Activated naive CD4-positive, alpha-beta T cell treated with anti-CD3 and anti-CD28 coated beads for 36 hours (primary cell): ENCODE measurements around the gene RBM34. TPM values are rescaled to one million over a fixed set of nuclear protein-coding genes. Genes with fewer than 3 reads are reported as not detected.
"Not testable (repeated sequence)": the region's sequence is repeated elsewhere in the genome, so short reads cannot be mapped to it uniquely, and the experiment has no call there.

Experiments used
- CTCF ChIA-PET: fragments of 350-600 bp; sonication (Branson Sonifier 250); formaldehyde crosslinking; loops from one replicate; lab custom pipeline; 2021; ENCODE audit warnings: antibody characterized with exemption; lab: Charles Lee
- DNase-seq: peaks from one replicate; pipeline ENCODE4 v3.0.0-alpha.2; 2020
- H3K27ac Mint-ChIP-seq: one replicate; pipeline ENCODE4 v1.8.0; 2021; ENCODE audit warnings: mild to moderate bottlenecking, mixed read lengths
- H3K27me3 Mint-ChIP-seq: one replicate; pipeline ENCODE4 v1.8.0; 2021; ENCODE audit warnings: low read depth, mixed read lengths
- H3K36me3 Mint-ChIP-seq: one replicate; pipeline ENCODE4 v1.8.0; 2021; ENCODE audit warnings: low read depth, mixed read lengths
- H3K4me1 Mint-ChIP-seq: one replicate; pipeline ENCODE4 v1.8.0; 2021; ENCODE audit warnings: low read depth, mixed read lengths
- H3K4me3 Mint-ChIP-seq: one replicate; pipeline ENCODE4 v1.8.0; 2021; ENCODE audit warnings: mild to moderate bottlenecking, moderate library complexity, mixed read lengths
- H3K9me3 Mint-ChIP-seq: one replicate; pipeline ENCODE4 v1.8.0; 2021; ENCODE audit warnings: mixed read lengths
- intact Hi-C: fragments of 100-400 bp; cut with micrococcal nuclease; formaldehyde crosslinking; loops from one replicate; pipeline ENCODE4 v1.15.1; 2023
- total RNA-seq, 2 experiments: library from RNA; stranded (reverse); gene quantifications; one replicate each; pipeline ENCODE4 v1.2.3, GENCODE V29; 2021

Gene RBM34, protein sequence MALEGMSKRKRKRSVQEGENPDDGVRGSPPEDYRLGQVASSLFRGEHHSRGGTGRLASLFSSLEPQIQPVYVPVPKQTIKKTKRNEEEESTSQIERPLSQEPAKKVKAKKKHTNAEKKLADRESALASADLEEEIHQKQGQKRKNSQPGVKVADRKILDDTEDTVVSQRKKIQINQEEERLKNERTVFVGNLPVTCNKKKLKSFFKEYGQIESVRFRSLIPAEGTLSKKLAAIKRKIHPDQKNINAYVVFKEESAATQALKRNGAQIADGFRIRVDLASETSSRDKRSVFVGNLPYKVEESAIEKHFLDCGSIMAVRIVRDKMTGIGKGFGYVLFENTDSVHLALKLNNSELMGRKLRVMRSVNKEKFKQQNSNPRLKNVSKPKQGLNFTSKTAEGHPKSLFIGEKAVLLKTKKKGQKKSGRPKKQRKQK
- 100 to 1,000 TPM; 104 TPM for total RNA-seq

DNA sequence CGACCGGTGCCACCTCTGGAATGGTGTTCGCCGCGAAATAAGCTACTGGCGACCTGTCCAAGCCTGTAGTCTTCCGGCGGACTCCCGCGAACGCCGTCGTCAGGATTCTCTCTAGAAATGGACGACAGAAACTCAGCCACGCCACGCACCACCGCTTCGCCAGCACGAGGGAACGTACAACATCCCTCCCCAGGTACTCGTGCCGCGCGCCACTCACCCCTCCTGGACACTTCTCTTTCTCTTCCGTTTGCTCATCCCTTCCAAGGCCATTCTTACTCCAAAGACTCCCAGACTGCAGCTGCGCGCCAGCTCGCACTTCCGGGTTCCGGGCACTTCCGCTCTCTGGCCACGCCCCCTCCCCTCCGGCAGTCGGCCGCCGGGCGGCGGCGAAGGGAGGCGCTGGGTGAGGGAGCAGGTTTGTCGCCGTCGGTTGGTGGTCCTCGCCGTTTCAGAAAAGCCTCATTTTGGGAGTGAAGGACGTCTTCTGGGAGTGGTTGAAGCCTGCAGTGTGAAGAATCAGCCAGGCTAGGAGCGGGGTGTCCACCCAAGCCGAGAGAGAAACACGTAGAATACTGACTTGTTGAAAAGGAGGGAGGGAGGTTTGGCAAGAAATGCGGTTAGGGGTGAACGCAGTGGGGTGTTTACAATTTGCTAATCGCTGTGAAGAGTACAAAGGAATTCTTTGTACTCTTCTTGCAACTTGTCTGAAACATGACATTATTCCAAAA is at the start of gene RBM34:
TSS of gene RBM34 (minus strand) at position 294 of the 728 bp plus-strand sequence. CDS start at position 270, 24 bp downstream.
- H3K4me3 Mint-ChIP-seq = peak within 1 kb of the TSS; percentile 100
- H3K36me3 Mint-ChIP-seq = peaks cover 19% of the 10 kb centered on the region
- peak within 1 kb of the TSS; percentile 99 for H3K27ac Mint-ChIP-seq
- peaks cover 26% of the 10 kb centered on the region for H3K4me1 Mint-ChIP-seq
- no peaks in the 10 kb centered on the region for H3K27me3 Mint-ChIP-seq
- intact Hi-C loops = loop anchor here (1.0 to 10.0 kb wide), 9 partner anchors 33 to 1634 kb away; partner anchors contain the start of genes ARID4B, B3GALNT2, GGPS1 and LGALS8
- H3K9me3 Mint-ChIP-seq = peaks cover 3% of the 10 kb centered on the region
- DNase-seq = peak; percentile 94
- CTCF ChIA-PET = interaction anchor here (0.7 to 1.3 kb wide), 5 partner anchors 8 to 344 kb away, joined by 3 to 5 read pairs (median 4); no protein-coding TSS in a partner anchor

DNA sequence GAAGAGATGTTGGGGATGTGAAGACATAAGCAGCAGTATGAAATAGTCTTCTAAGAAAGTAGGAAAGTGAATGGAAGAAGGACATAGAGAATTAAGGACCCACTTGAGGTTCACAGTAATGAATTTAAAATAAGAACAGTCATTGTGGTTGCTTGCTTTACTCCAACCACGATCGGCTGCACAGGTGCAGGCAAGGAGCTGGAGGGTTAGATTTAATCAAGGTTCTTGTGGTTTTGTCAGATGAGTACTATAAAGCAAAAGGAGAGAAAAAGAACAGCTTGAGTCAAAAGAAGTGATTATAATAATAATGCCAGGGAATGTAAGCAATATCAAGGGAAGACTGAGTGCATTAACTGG is 46.1 kb upstream of the RBM34 start:
- H3K36me3 Mint-ChIP-seq = peaks cover 8% of the 10 kb centered on the region
- peaks cover 28% of the 10 kb centered on the region for H3K4me1 Mint-ChIP-seq
- CTCF ChIA-PET = interaction anchor here (1.3 kb wide), 1 partner anchor 210 kb away, joined by 5 read pairs; no protein-coding TSS in a partner anchor
- H3K4me3 Mint-ChIP-seq = peak overlapping the region; percentile 19
- peak; percentile 62 for DNase-seq
- peak overlapping the region; percentile 83 for H3K27ac Mint-ChIP-seq
- no peaks in the 10 kb centered on the region for H3K27me3 Mint-ChIP-seq
- intact Hi-C loops = loop anchor here (1.0 to 5.0 kb wide), 4 partner anchors 46 to 122 kb away; partner anchors contain the start of genes ARID4B, GGPS1 and RBM34
- no peaks in the 10 kb centered on the region for H3K9me3 Mint-ChIP-seq

DNA sequence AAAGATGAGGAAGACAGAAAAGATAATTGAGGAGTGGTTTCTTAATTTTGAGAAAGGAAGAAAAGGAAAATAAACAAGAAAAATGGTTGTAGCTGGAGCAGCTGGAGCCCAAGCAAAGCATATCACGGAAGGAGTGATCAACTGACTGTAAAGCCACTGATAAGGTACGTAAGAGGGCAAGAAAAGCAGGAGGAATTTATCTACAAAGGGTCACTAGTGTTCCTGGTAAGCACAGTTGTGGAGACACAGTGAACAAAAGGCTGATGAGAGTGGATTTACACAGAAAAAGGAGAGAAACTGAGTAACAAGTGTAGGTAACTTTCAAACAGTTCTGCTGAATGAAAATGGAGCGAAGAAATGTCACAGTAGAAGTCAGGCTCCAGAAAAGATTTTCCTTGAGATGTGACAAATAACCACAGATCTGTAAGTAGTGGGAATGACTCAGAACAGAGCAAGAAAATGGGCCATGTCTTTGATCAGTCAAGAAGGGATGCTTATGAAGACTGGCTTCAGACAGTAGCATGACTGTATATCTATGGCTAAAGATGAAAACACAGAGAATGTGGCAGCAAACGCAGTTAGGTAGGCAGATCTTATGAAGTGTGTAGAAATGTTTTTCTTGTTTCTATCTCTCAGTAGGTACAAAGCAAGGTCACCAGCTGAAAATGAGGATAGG is 45.6 kb upstream of the RBM34 start:
- Mint-ChIP-seq H3K36me3 (peaks cover 5% of the 10 kb centered on the region), H3K27me3 (no peaks in the 10 kb centered on the region), H3K4me3 (peak overlapping the region; percentile 19), H3K9me3 (no peaks in the 10 kb centered on the region), H3K4me1 (peaks cover 28% of the 10 kb centered on the region), H3K27ac (peak overlapping the region; percentile 83)
- DNase-seq = peak; percentile 35
- CTCF ChIA-PET = interaction anchor here (1.3 kb wide), 1 partner anchor 210 kb away, joined by 5 read pairs; no protein-coding TSS in a partner anchor
- intact Hi-C loops = loop anchor here (1.0 to 5.0 kb wide), 4 partner anchors 45 to 122 kb away; partner anchors contain the start of genes ARID4B, GGPS1 and RBM34

DNA sequence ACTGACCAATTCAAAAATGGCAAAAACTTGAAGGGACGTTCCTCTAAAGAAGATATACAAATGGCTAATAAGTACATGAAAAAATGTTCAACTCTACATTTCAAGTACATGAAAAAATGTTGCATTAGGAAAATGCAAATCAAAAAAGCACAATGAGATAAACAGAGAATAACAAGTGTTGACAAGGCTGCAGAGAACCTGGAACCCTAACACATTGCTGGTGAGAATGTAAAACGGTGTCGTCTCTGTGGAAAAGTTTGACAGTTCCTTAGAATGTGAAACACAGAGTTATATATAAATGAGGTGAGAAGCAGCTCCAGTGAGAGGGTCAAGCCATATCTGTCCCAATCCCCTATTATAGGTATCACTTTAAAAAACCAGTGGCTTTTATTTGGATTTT is 44.6 kb upstream of the RBM34 start:
- intact Hi-C loops = loop anchor here (2.0 to 5.0 kb wide), 3 partner anchors 47 to 123 kb away; partner anchors contain the start of genes ARID4B and GGPS1
- no peaks in the 10 kb centered on the region for H3K27me3 Mint-ChIP-seq
- H3K9me3 Mint-ChIP-seq = no peaks in the 10 kb centered on the region
- DNase-seq = no peak
- peaks cover 28% of the 10 kb centered on the region for H3K4me1 Mint-ChIP-seq
- no peak overlapping the region for H3K27ac Mint-ChIP-seq
- peaks cover 1% of the 10 kb centered on the region for H3K36me3 Mint-ChIP-seq
- no peak overlapping the region for H3K4me3 Mint-ChIP-seq
- CTCF ChIA-PET = no interaction called here

DNA sequence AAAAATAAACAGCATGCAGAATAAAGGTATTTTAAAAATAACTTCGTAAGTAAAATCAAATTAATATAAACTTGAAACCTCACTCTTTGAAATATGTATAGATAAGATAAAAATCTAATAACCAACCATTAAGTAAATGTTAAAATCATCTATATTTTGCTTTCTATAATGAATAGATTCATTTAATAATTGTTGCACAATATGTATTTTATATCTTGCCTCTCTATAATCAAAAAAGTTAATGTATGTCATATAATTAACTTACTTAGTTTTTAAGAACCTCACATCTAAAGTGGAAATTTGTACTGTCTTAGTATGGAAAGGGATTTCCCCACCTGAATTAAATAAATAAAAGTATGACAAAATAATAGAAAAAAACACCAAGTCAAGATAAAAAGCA is 42.4 kb upstream of the RBM34 start:
- intact Hi-C loops = no loop called here
- Mint-ChIP-seq H3K36me3 (peaks cover 1% of the 10 kb centered on the region), H3K27ac (no peak overlapping the region), H3K27me3 (no peaks in the 10 kb centered on the region), H3K4me3 (no peak overlapping the region), H3K9me3 (no peaks in the 10 kb centered on the region), H3K4me1 (peaks cover 30% of the 10 kb centered on the region)
- CTCF ChIA-PET = interaction anchor here (0.5 kb wide), 1 partner anchor 46 kb away, joined by 5 read pairs; no protein-coding TSS in a partner anchor
- no peak for DNase-seq

DNA sequence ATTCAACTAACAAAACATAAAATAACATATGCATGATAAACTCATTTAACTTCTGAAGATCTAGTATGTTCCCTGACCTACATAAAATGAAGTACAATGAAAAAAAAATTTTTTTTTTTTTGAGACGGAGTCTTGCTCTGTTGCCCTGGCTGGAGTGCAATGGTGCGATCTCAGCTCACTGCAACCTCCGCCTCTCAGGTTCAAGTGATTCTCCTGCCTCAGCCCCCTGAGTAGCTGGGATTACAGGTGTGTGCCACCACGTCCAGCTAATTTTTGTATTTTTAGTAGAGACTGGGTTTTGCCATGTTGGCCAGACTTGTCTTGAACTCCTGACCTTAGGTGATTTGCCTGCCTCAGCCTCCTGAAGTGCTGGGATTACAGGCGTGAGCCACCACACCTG is 41.4 kb upstream of the RBM34 start:
- H3K9me3 Mint-ChIP-seq, H3K27ac Mint-ChIP-seq, H3K4me3 Mint-ChIP-seq, H3K36me3 Mint-ChIP-seq, CTCF ChIA-PET, intact Hi-C loops, DNase-seq, H3K27me3 Mint-ChIP-seq: not testable (repeated sequence)
- H3K4me1 Mint-ChIP-seq = peaks cover 24% of the 10 kb centered on the region

DNA sequence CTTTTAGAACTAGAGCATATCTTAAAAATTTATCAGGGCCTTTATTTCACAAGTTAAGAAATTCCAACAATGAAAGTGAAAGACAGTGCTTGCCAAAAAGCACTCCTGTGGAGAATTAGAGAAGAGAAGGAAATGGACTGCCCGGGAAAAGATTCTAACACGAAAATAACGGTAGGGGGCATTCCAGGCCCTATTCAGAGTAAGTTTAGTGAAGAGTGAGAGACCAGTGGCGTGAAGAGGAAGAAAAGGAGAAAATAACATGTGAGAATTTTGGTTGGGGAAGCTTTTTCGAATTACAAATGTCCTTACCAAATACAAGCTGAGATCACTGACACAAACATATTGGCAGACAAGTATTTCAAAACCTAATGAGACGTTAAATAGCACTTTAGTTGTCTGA is 38.4 kb upstream of the RBM34 start:
- Mint-ChIP-seq H3K4me1 (peaks cover 6% of the 10 kb centered on the region), H3K36me3 (peaks cover 7% of the 10 kb centered on the region), H3K27me3 (no peaks in the 10 kb centered on the region), H3K4me3 (no peak overlapping the region), H3K9me3 (no peaks in the 10 kb centered on the region), H3K27ac (no peak overlapping the region)
- intact Hi-C loops = no loop called here
- no peak for DNase-seq
- CTCF ChIA-PET = interaction anchor here (0.6 to 2.4 kb wide), 4 partner anchors 23 to 873 kb away, joined by 4 to 8 read pairs (median 4); no protein-coding TSS in a partner anchor

DNA sequence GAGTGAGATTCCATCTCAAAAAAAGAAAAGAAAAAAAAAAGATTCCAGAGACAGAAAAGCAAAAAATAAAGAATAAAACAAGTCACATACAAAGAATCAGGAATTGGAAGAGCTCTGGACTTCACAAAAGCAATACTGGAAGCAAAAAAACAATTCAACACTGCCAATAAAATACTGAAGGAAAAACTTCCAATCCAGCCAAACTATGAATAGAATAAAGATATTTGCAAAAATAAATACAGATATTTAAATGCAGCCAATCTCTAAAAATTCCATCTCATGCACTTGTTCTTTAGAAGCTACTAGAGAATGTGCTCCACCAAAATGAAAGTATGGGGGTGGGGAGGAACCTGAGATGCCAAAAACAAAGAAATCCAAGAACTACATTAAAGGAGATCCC is 29.4 kb upstream of the RBM34 start:
- CTCF ChIA-PET = interaction anchor here (0.6 to 1.0 kb wide), 2 partner anchors 226 to 242 kb away, joined by 3 read pairs; no protein-coding TSS in a partner anchor
- H3K36me3 Mint-ChIP-seq = peaks cover 25% of the 10 kb centered on the region
- no peak overlapping the region for H3K4me3 Mint-ChIP-seq

DNA sequence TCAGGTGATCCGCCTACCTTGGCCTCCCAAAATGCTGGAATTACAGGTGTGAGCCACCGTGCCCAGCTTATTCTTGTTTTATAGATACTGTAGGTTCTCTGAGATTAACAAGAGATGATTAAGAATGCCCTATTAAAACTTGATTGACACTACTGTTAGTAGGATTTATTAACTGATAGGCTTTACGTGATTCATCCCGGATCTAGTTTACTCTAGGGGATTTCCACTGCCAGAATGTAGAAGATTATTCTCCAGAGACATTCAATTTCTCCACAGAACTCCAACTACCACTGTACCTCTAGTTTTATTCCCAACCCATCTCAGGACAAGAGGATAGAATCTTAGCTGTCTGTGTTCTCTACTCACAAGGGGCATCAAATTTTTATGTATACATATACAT is 26.3 kb upstream of the RBM34 start:
- no peaks in the 10 kb centered on the region for H3K27me3 Mint-ChIP-seq
- H3K4me3 Mint-ChIP-seq = no peak overlapping the region
- peaks cover 20% of the 10 kb centered on the region for H3K36me3 Mint-ChIP-seq
- DNase-seq = no peak
- H3K4me1 Mint-ChIP-seq = peaks cover 12% of the 10 kb centered on the region
- H3K27ac Mint-ChIP-seq = no peak overlapping the region
- intact Hi-C loops = no loop called here
- CTCF ChIA-PET = no interaction called here
- H3K9me3 Mint-ChIP-seq = no peaks in the 10 kb centered on the region

More for the DNA sequence above, 29.4 kb upstream of the RBM34 start:
- Mint-ChIP-seq H3K4me1 (peaks cover 9% of the 10 kb centered on the region), H3K9me3 (no peaks in the 10 kb centered on the region), H3K27ac (no peak overlapping the region), H3K27me3 (no peaks in the 10 kb centered on the region)
- intact Hi-C loops = no loop called here
- no peak for DNase-seq

DNA sequence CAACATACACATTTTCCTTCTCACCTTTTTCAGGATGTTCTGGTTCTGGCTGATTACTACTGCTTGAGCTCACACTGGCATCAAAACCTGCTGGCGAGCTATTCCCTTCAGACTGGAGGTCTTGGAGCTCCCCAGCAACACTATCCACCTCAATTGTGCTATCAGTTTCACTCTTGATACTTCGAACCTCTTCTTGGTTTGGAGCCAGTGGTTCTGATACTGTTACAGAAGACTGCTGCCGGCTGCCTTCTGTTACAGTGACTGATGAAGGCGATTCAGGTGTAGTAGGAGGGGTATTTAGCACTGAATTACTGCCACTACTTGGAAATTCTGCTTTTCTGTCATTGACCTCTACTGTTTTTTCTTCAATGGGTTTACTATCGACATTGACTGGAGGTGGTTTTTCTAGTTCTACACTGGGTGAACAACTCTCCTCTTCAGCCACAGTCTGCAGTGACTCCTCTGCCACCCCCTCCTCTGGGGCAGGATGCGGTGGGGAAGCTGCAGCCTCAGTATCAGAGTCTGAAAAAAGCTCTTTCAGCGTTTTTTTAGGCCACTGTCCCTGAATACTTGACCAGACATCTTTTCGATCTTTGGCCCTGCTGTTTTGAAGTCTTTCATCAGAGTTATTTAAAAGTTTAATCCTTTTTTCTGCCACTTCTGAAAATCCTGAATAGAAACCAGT is 20.7 kb upstream of the RBM34 start:
- Mint-ChIP-seq H3K36me3 (peaks cover 11% of the 10 kb centered on the region), H3K4me3 (no peak overlapping the region), H3K9me3 (no peaks in the 10 kb centered on the region), H3K27ac (peak overlapping the region; percentile 46), H3K4me1 (peaks cover 18% of the 10 kb centered on the region), H3K27me3 (no peaks in the 10 kb centered on the region)
- CTCF ChIA-PET = interaction anchor here (1.1 to 2.1 kb wide), 2 partner anchors 25 to 235 kb away, joined by 3 to 10 read pairs; no protein-coding TSS in a partner anchor
- DNase-seq = no peak
- intact Hi-C loops = no loop called here

DNA sequence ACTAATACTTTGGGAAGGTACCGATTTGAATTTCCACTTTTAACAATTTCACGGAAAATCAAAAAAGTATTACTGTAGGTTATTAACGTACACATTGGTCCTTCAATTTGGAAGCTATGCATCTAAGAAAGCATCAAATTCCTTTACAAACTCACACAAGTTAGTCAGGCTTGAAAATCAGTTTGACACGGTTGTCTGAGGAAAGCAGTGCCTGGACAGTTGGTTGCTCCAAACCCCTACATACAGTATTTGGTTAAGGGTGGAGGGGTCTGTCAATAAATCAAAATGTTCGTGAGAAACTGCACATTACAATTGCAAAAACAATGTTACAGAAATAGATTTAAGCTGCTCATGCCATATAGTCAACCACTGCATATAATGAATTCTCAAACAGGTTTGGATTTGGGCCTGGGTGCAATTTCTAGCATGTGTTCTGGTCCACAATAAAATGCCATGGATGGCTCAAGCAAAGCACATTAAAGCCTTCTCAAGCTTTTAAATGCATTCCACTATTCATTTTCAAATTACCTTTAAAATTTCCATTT is 19.9 kb upstream of the RBM34 start:
- peak overlapping the region; percentile 15 for H3K27ac Mint-ChIP-seq
- H3K4me1 Mint-ChIP-seq = peaks cover 18% of the 10 kb centered on the region
- DNase-seq = no peak
- H3K4me3 Mint-ChIP-seq = no peak overlapping the region
- peaks cover 11% of the 10 kb centered on the region for H3K36me3 Mint-ChIP-seq
- H3K9me3 Mint-ChIP-seq = no peaks in the 10 kb centered on the region
- CTCF ChIA-PET = interaction anchor here (1.1 to 2.1 kb wide), 2 partner anchors 25 to 235 kb away, joined by 3 to 10 read pairs; no protein-coding TSS in a partner anchor
- H3K27me3 Mint-ChIP-seq = no peaks in the 10 kb centered on the region
- intact Hi-C loops = no loop called here
